KOPT-K1 (cell line): ENCODE data around the gene RHOC.
"Not testable (repeated sequence)": the region's sequence is repeated elsewhere in the genome, so short reads cannot be mapped to it uniquely, and the experiment has no call there.

Experiments used
- H3K27ac ChIP-seq: fragments of 200-600 bp; sonication (generic); 2 replicates; pipeline ENCODE4 v1.5.1; 2016; ENCODE audit warnings: antibody characterized with exemption, mild to moderate bottlenecking, low read depth, low read length; ENCODE audit not compliant: poor library complexity, severe bottlenecking
- H3K36me3 ChIP-seq: fragments of 200-600 bp; sonication (generic); 2 replicates; pipeline ENCODE4 v1.5.1; 2017; ENCODE audit warnings: antibody characterized with exemption, mild to moderate bottlenecking, low read length, moderate library complexity; ENCODE audit not compliant: insufficient read depth
- H3K9me3 ChIP-seq: fragments of 200-600 bp; sonication (generic); 2 replicates; pipeline ENCODE4 v1.5.1; 2017; ENCODE audit warnings: antibody characterized with exemption, low read length, mild to moderate bottlenecking; ENCODE audit not compliant: insufficient read depth, poor library complexity, severe bottlenecking

Gene RHOC

GRCh38 chr1:112722601-112723510 lies 15.9 kb upstream of the RHOC start:
- H3K27ac ChIP-seq = no peak overlapping the region
- H3K9me3 ChIP-seq = no peaks in the 10 kb centered on the region
- H3K36me3 ChIP-seq = no peaks in the 10 kb centered on the region

GRCh38 chr1:112721966-112722524 lies 15.1 kb upstream of the RHOC start:
- no peak overlapping the region for H3K27ac ChIP-seq
- H3K36me3 ChIP-seq = no peaks in the 10 kb centered on the region
- H3K9me3 ChIP-seq = no peaks in the 10 kb centered on the region

- not testable (repeated sequence) for H3K27ac ChIP-seq, H3K9me3 ChIP-seq, H3K36me3 ChIP-seq
Measured at GRCh38 chr1:112721294-112721693, 14.4 kb upstream of the RHOC start.

GRCh38 chr1:112720800-112721199 lies 13.9 kb upstream of the RHOC start:
- H3K27ac ChIP-seq = no peak overlapping the region
- H3K36me3 ChIP-seq = no peaks in the 10 kb centered on the region
- no peaks in the 10 kb centered on the region for H3K9me3 ChIP-seq

GRCh38 chr1:112719706-112720105 lies 12.8 kb upstream of the RHOC start:
- H3K36me3 ChIP-seq = no peaks in the 10 kb centered on the region
- H3K27ac ChIP-seq = no peak overlapping the region
- H3K9me3 ChIP-seq = no peaks in the 10 kb centered on the region

GRCh38 chr1:112718691-112719418 lies 11.9 kb upstream of the RHOC start:
- Histone ChIP-seq H3K27ac (no peak overlapping the region), H3K36me3 (no peaks in the 10 kb centered on the region), H3K9me3 (no peaks in the 10 kb centered on the region)

GRCh38 chr1:112717263-112717873 lies 10.4 kb upstream of the RHOC start:
- H3K9me3 ChIP-seq = no peaks in the 10 kb centered on the region
- H3K36me3 ChIP-seq = no peaks in the 10 kb centered on the region
- H3K27ac ChIP-seq = no peak overlapping the region

GRCh38 chr1:112716133-112716720 lies 9.3 kb upstream of the RHOC start:
- no peak overlapping the region for H3K27ac ChIP-seq
- H3K9me3 ChIP-seq = no peaks in the 10 kb centered on the region
- no peaks in the 10 kb centered on the region for H3K36me3 ChIP-seq

- H3K9me3 ChIP-seq = no peaks in the 10 kb centered on the region
- no peak within 1 kb of the TSS for H3K27ac ChIP-seq
- no peaks in the 10 kb centered on the region for H3K36me3 ChIP-seq
Measured at GRCh38 chr1:112715264-112716053, 8.5 kb upstream of the RHOC start, which contains the start of gene PPM1J. PPM1J (minus strand) TSS chr1:112715332; CDS start chr1:112715301, 31 bp downstream.

- H3K27ac ChIP-seq = no peak overlapping the region
- H3K9me3 ChIP-seq = no peaks in the 10 kb centered on the region
- no peaks in the 10 kb centered on the region for H3K36me3 ChIP-seq
Measured at GRCh38 chr1:112714313-112715263, 7.7 kb upstream of the RHOC start.

- Histone ChIP-seq H3K36me3 (no peaks in the 10 kb centered on the region), H3K9me3 (no peaks in the 10 kb centered on the region), H3K27ac (no peak overlapping the region)
Measured at GRCh38 chr1:112713466-112714312, 6.8 kb upstream of the RHOC start.

GRCh38 chr1:112712701-112713128 lies 5.8 kb upstream of the RHOC start:
- Histone ChIP-seq H3K9me3 (no peaks in the 10 kb centered on the region), H3K36me3 (no peaks in the 10 kb centered on the region), H3K27ac (no peak overlapping the region)
